ENCODE data around the gene SFXN4.
"Not testable (repeated sequence)": the region's sequence is repeated elsewhere in the genome, so short reads cannot be mapped to it uniquely, and the experiment has no call there.

SFXN4 gene

DNA sequence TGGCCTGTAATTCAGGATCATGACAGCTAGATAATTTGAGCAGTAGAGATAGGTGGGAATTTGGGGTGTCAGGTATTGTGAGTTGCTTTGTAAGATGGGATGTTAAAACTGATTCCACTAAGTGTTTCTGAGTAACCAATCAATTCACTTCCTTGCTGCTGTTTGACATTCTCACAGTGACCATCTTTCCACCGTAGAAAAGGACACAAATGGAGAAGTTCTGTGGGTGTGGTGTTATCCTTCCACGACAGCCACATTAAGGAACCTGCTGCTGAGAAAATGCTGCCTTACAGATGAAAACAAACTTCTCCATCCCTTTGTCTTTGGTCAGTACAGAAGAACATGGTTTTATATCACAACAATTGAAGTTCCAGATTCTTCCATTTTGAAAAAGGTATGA, 57.7 kb downstream of the SFXN4 start:
- not testable (repeated sequence) for DNase-seq (ENCODE audit: low spot score)

- DNase-seq (ENCODE audit: low spot score) = not testable (repeated sequence)
Measured at GRCh38 chr10:119107106-119107505, 58.4 kb downstream of the SFXN4 start.

DNA sequence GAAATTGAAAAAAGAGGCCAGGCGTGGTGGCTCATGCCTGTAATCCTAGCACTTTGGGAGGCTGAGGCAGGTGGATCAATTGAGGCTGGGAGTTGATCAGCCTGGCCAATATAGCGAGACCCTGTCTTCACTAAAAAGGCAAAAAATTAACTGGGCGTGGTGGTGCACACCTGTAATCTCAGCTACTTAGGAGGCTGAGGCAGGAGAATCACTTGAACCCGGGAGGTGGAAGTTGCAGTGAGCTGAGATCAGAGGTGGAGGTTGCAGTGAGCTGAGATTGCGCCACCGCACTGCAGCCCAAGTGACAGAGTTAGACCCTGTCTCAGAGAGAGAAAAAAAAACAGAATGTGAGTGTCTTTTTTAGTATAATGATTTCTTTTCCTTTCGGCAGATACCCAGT, 59.6 kb downstream of the SFXN4 start:
- DNase-seq (ENCODE audit: low spot score) = not testable (repeated sequence)

DNA sequence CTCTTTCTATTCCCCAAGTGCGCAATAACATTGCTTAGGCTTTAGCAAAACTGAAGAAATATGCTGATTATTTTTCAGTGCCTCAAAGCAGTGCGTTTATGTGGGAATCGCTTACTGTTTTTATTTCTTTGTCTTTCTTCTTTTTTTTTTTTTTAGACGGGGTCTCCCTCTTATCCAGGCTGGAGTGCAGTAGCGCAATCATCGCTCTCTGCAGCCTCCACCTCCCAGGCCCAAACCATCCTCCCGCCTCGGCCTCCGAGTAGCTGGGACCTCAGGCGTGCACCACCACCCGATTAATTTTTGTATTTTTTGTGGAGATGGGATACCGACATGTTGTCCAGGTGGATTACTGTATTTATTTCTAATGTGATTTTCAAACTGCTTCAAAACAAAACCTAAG, 60.4 kb downstream of the SFXN4 start:
- DNase-seq (ENCODE audit: low spot score) = no peak

DNA sequence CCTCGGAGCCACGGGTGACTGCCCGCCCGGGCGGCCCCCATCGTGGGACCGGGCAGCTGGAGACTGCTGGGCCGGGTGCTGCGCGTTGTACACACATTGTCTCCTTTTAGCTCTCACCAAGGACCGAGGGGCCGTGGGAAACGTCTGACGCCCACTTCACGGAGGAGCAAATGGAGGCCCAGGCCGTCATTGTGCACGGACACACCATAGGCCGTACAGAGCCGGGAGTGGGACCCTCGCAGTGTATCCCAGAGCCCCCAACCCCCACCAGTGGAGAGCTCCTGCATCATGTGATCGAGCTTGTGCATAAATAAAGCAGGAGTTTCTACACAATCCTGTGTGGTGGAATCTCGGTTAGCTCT, 60.9 kb downstream of the SFXN4 start:
- no peak for DNase-seq (ENCODE audit: low spot score)

GRCh38 chr10:119103903-119104653, 61.4 kb downstream of the SFXN4 start, which contains the start of gene DENND10:
Gene DENND10, plus strand, starts transcription at chr10:119104113. Its CDS starts 30 bp downstream, at chr10:119104143.
- peak; percentile 99 for DNase-seq (ENCODE audit: low spot score)

DNA sequence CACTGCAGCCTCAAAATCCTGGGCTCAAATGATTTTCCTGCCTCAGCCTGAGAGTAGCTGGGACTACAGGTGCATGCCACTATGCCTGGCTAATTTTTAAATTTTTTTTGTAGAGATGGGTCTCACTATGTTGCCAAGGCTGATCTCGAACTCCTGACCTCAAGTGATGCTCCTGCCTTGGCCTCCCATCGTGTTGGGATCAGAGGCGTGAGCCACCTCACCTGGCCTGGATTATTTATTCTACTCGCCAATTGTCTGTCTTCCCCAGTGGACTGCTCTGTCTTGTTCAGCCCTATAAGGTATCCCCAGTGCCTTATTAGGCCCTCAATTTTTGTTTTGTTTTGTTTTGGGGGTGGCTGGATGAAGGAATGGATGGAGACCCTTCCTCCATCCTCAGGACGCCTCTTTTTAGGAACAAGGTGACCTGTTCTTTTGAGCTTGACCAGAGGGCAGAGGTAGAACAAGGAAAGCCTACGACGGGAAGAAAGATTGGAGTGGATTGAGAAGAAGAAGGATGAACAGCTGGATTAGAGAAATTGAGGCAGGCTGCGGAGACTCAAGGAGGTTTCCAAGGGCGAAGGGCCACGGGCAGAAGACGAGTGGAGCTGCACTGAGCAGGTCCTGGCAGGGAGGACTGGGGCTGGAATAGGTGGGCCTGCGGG, 62.1 kb downstream of the SFXN4 start:
- no peak for DNase-seq (ENCODE audit: low spot score)

GRCh38 chr10:119101366-119102098, 64.0 kb downstream of the SFXN4 start:
- no peak for DNase-seq (ENCODE audit: low spot score)

DNA sequence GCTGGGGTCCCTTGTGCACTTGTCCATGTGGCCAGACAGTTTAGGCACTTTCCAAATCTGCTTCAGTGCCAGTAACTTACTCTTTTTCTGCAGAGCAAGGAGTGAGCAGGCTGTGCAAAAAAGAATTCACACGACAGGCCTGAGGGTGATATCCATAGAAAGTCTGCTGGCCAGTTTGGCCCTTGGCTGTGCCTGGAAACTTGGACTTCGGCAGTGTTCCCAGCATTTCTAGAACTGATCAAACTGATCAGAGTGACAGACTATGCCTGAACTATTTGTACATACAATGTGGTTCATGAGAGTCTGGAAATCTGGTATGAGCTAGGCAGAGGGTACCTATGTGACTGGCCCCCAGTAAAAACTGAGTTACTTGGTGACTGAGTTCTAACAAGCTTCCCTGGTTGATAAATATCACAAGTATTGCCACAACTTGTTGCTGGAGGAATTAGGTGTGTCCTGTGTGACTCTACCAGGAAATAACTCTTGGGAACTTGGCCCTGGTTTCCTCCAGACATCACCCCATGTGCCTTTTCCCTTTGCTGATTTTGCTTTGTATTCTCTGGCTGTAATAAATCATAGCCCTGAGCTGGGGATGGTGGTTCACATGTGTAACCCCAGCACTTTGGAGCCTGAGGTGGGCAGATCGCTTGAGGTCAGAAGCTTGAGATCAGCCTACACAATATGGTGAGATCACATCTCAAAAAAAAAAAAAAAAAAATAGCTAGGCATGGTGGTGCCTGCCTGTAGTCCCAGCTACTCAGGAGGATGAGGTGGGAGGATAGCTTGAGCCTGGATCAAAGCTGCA, 64.9 kb downstream of the SFXN4 start:
- DNase-seq (ENCODE audit: low spot score) = no peak

- DNase-seq (ENCODE audit: low spot score) = no peak
Measured at GRCh38 chr10:119098576-119098975, 66.9 kb downstream of the SFXN4 start.

DNA sequence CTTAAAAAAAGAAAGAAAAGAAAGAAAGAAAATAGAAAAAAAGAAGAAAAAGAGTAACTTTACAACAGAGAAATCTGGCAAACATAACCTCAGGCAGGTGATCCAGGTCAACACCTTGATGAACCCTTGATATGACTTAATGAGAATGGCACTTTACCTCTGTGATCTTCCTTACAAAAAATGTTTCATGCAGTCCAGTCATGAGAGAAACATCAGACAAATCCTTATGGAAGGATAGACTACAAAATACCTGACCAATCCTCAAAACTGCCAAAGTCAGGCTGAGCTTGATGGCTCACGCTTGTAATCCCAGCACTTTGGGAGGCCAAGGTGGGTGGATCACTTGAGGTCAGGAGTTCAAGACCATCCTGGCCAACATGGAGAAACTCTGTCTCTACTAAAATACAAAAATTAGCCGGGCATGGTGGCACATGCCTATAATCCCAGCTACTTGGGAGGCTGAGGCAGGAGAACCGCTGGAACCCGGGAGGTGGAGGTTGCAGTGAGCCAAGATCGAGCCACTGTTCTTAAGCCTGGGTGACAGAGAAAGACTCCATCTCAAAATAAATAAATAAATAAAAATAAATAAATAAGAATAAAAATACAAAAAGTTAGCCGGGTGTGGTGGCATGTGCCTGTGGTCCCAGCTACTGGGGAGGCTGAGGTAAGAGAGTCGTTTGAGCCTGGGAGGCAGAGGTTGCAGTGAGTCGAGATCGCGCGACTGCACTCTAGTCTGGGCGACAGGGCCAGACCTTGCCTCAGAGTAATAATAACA, 68.7 kb downstream of the SFXN4 start:
- not testable (repeated sequence) for DNase-seq (ENCODE audit: low spot score)

DNA sequence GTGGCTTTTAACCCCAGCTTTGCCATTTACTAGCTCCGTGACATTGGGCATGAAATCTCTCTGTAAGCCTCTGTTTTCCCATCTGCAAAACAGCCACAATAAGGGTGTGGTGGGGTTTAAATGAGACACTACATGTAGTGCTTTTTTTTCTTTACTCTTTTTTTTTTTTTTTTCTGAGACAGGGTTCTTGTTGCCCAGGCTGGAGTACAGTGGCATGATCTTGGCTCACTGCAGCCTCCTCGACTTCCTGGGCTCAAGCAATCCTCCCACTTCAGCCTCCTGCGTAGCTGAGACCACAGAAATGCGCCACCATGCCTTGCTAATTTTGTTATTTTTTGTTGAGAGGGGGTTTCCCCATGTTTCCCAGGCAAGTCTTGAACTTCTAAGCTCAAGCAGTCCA, 69.9 kb downstream of the SFXN4 start:
- no peak for DNase-seq (ENCODE audit: low spot score)

- DNase-seq (ENCODE audit: low spot score) = peak; percentile 75
Measured at GRCh38 chr10:119090968-119091367, 74.5 kb downstream of the SFXN4 start.

All from AG08395 (cell line).